H9 (cell line): Measurements from ENCODE around the gene MRAP. TPM values are rescaled to one million over a fixed set of nuclear protein-coding genes. Genes with fewer than 3 reads are reported as not detected.

Source experiments
- DNase-seq: peaks from one replicate; pipeline ENCODE4 v3.0.0-alpha.2; 2017
- H2AFZ ChIP-seq: one replicate; pipeline ENCODE4 v1.6.1; 2013; ENCODE audit warnings: mild to moderate bottlenecking, low read length, control low read depth, moderate library complexity
- H2AK5ac ChIP-seq: 2 replicates; pipeline ENCODE4 v1.6.1; 2013; ENCODE audit warnings: low read length, control low read depth, mixed read lengths; ENCODE audit not compliant: insufficient read length
- H2BK120ac ChIP-seq: one replicate; pipeline ENCODE4 v1.6.1; 2013; ENCODE audit warnings: low read depth, mild to moderate bottlenecking, low read length, control low read depth, inconsistent platforms; ENCODE audit not compliant: poor library complexity, severe bottlenecking
- H2BK12ac ChIP-seq: 2 replicates; pipeline ENCODE4 v1.6.1; 2013; ENCODE audit warnings: low read length, control low read depth, mixed read lengths, low read depth; ENCODE audit not compliant: insufficient read length
- H2BK15ac ChIP-seq: 2 replicates; pipeline ENCODE4 v1.6.1; 2013; ENCODE audit warnings: low read depth, low read length, control low read depth
- H2BK20ac ChIP-seq: one replicate; pipeline ENCODE4 v1.6.1; 2013; ENCODE audit warnings: low read depth, mild to moderate bottlenecking, low read length, control low read depth, inconsistent platforms; ENCODE audit not compliant: poor library complexity, severe bottlenecking
- H2BK5ac ChIP-seq: 2 replicates; pipeline ENCODE4 v1.6.1; 2013; ENCODE audit warnings: low read length, control low read depth, mixed read lengths; ENCODE audit not compliant: insufficient read length
- H3K14ac ChIP-seq: 2 replicates; pipeline ENCODE4 v1.6.1; 2013; ENCODE audit warnings: low read length, control low read depth; ENCODE audit not compliant: insufficient read depth
- H3K18ac ChIP-seq: 2 replicates; pipeline ENCODE4 v1.6.1; 2013; ENCODE audit warnings: low read depth, mild to moderate bottlenecking, mixed read lengths, low read length, control low read depth; ENCODE audit not compliant: insufficient read length
- H3K23ac ChIP-seq: 2 replicates; pipeline ENCODE4 v1.6.1; 2013; ENCODE audit warnings: low read length, control low read depth, mixed read lengths, low read depth; ENCODE audit not compliant: insufficient read length
- H3K23me2 ChIP-seq: 2 replicates; pipeline ENCODE4 v1.6.1; 2013; ENCODE audit warnings: low read depth, mild to moderate bottlenecking, mixed read lengths, low read length, control low read depth; ENCODE audit not compliant: insufficient read length, poor library complexity, severe bottlenecking
- H3K27ac ChIP-seq: 2 replicates; pipeline ENCODE4 v1.5.1; 2013; ENCODE audit warnings: low read length, control low read depth, mixed read lengths, low read depth; ENCODE audit not compliant: insufficient read length
- H3K27me3 ChIP-seq: 2 replicates; pipeline ENCODE4 v1.6.1; 2013; ENCODE audit warnings: low read length, control low read depth, inconsistent platforms; ENCODE audit not compliant: insufficient read depth
- H3K4ac ChIP-seq: 2 replicates; pipeline ENCODE4 v1.6.1; 2013; ENCODE audit warnings: low read depth, mild to moderate bottlenecking, control low read depth, inconsistent platforms, low read length, moderate library complexity
- H3K4me1 ChIP-seq: 2 replicates; pipeline ENCODE4 v1.6.1; 2013; ENCODE audit warnings: low read length, control low read depth, inconsistent platforms; ENCODE audit not compliant: insufficient read depth
- H3K4me2 ChIP-seq: 2 replicates; pipeline ENCODE4 v1.6.1; 2013; ENCODE audit warnings: low read length, control low read depth, mixed read lengths; ENCODE audit not compliant: insufficient read length, insufficient read depth
- H3K56ac ChIP-seq: 2 replicates; pipeline ENCODE4 v1.6.1; 2013; ENCODE audit warnings: low read depth, mild to moderate bottlenecking, mixed read lengths, low read length, control low read depth; ENCODE audit not compliant: insufficient read length
- H3K79me1 ChIP-seq: 2 replicates; pipeline ENCODE4 v1.6.1; 2013; ENCODE audit warnings: low read depth, mild to moderate bottlenecking, moderate library complexity, low read length, control low read depth, inconsistent platforms; ENCODE audit not compliant: insufficient read depth, poor library complexity, severe bottlenecking
- H3K79me2 ChIP-seq: 2 replicates; pipeline ENCODE4 v1.6.1; 2013; ENCODE audit warnings: low read length, control low read depth, inconsistent platforms; ENCODE audit not compliant: insufficient read depth
- H3K9ac ChIP-seq: 2 replicates; pipeline ENCODE4 v1.6.1; 2013; ENCODE audit warnings: low read length, control low read depth, mixed read lengths; ENCODE audit not compliant: insufficient read length; ENCODE audit errors: extremely low read depth
- H3K9me3 ChIP-seq: one replicate; pipeline ENCODE4 v1.6.1; 2013; ENCODE audit warnings: low read depth, low read length, inconsistent platforms; ENCODE audit not compliant: control insufficient read depth
- H3T11ph ChIP-seq: one replicate; pipeline ENCODE4 v1.6.1; 2013; ENCODE audit warnings: mild to moderate bottlenecking, low read length, control low read depth, inconsistent platforms
- H4K20me1 ChIP-seq: one replicate; pipeline ENCODE4 v1.6.1; 2013; ENCODE audit not compliant: control insufficient read depth, insufficient read length, insufficient read depth
- H4K5ac ChIP-seq: 2 replicates; pipeline ENCODE4 v1.6.1; 2013; ENCODE audit warnings: low read depth, mild to moderate bottlenecking, mixed read lengths, low read length, control low read depth; ENCODE audit not compliant: insufficient read length
- H4K8ac ChIP-seq: replicated peaks from 2 replicates; pipeline ENCODE4 v1.6.1; 2013; ENCODE audit warnings: low read length, control low read depth, mixed read lengths, low read depth; ENCODE audit not compliant: insufficient read length
- H4K91ac ChIP-seq: 2 replicates; pipeline ENCODE4 v1.6.1; 2013; ENCODE audit warnings: low read depth, mild to moderate bottlenecking, moderate library complexity, mixed read lengths, low read length, control low read depth; ENCODE audit not compliant: insufficient read length
- H3K27ac Mint-ChIP-seq, 3 experiments: 2 replicates in 2 of 3; 3 replicates in 1 of 3; pipeline ENCODE4 v1.8.0; 2020 to 2021; ENCODE audit warnings: mixed read lengths in 3 of 3, mild to moderate bottlenecking in 1 of 3, moderate library complexity in 1 of 3
- H3K27me3 Mint-ChIP-seq: 2 replicates; pipeline ENCODE4 v1.8.0; 2021; ENCODE audit warnings: low read depth, mild to moderate bottlenecking, moderate library complexity, mixed read lengths
- H3K36me3 Mint-ChIP-seq, 3 experiments: 2 replicates in 2 of 3; 3 replicates in 1 of 3; pipeline ENCODE4 v1.8.0; 2020 to 2021; ENCODE audit warnings: low read depth in 3 of 3, mixed read lengths in 3 of 3; ENCODE audit not compliant: insufficient read depth in 1 of 3
- H3K4me1 Mint-ChIP-seq, 2 experiments: 2 replicates each; pipeline ENCODE4 v1.8.0; 2020; ENCODE audit warnings: mixed read lengths in 2 of 2
- H3K4me3 Mint-ChIP-seq, 2 experiments: 2 replicates in 1 of 2; 3 replicates in 1 of 2; pipeline ENCODE4 v1.8.0; 2020 to 2021; ENCODE audit warnings: mild to moderate bottlenecking in 2 of 2, mixed read lengths in 2 of 2, moderate library complexity in 1 of 2
- H3K9me3 Mint-ChIP-seq, 2 experiments: 2 replicates in 1 of 2; 3 replicates in 1 of 2; pipeline ENCODE4 v1.8.0; 2020; ENCODE audit warnings: mild to moderate bottlenecking in 2 of 2, mixed read lengths in 2 of 2, moderate library complexity in 1 of 2
- total RNA-seq: library from RNA; stranded (reverse); gene quantifications from 2 replicates; pipeline ENCODE4 v1.2.1, GENCODE V29; 2021
- TF ChIP-seq, protein P1 (sequence below): fragments of 200-600 bp; sonication (generic); conservative IDR thresholded peaks from 3 replicates; pipeline ENCODE4 v1.8.0; 2021; ENCODE audit warnings: antibody characterized with exemption, mild to moderate bottlenecking

MRAP gene
- total RNA-seq, 1 experiment from 2014 or later, result not detected

DNA sequence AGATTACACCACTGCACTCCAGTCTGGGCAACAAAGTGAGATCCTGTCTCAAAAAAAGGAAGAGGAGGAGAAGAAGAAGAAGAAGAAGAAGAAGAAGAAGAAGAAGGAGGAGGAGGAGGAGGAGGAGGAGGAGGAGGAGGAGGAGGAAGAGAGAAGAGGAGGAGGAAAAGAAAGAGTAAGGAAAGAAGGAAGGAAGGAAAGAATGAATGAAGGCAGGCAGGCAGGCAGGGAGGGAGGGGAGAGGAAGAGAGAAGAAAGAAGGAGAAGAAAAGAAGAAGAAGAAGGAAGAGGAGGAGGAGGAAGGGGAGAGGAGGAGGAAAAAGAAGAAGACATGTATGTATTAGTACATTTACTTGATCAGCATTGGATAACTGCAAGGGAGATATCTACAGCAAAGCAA, 46.5 kb upstream of the MRAP start:
- Histone ChIP-seq H3T11ph (no peak overlapping the region), H3K79me1 (no peaks in the 10 kb centered on the region), H2BK120ac (no peak overlapping the region), H2BK15ac (no peak overlapping the region), H4K91ac (no peak overlapping the region), H3K9me3 (no peaks in the 10 kb centered on the region), H2AFZ (no peak overlapping the region), H3K4me2 (no peak overlapping the region), H2BK12ac (no peak overlapping the region), H3K14ac (no peak overlapping the region), H3K56ac (no peak overlapping the region), H3K9ac (no peak overlapping the region), H4K8ac (no peak overlapping the region), H2AK5ac (no peak overlapping the region), H4K20me1 (no peaks in the 10 kb centered on the region), H3K27me3 (no peaks in the 10 kb centered on the region), H3K18ac (no peak overlapping the region), H2BK20ac (no peak overlapping the region), H3K23me2 (no peaks in the 10 kb centered on the region), H3K4ac (no peak overlapping the region), H4K5ac (no peak overlapping the region), H3K27ac (no peak overlapping the region), H3K4me1 (no peaks in the 10 kb centered on the region), H3K23ac (no peak overlapping the region), H2BK5ac (no peak overlapping the region), H3K79me2 (no peaks in the 10 kb centered on the region)
- H3K27ac Mint-ChIP-seq, result no peak overlapping the region
- H3K36me3 Mint-ChIP-seq, result no peaks in the 10 kb centered on the region
- TF ChIP-seq, protein P1, sequence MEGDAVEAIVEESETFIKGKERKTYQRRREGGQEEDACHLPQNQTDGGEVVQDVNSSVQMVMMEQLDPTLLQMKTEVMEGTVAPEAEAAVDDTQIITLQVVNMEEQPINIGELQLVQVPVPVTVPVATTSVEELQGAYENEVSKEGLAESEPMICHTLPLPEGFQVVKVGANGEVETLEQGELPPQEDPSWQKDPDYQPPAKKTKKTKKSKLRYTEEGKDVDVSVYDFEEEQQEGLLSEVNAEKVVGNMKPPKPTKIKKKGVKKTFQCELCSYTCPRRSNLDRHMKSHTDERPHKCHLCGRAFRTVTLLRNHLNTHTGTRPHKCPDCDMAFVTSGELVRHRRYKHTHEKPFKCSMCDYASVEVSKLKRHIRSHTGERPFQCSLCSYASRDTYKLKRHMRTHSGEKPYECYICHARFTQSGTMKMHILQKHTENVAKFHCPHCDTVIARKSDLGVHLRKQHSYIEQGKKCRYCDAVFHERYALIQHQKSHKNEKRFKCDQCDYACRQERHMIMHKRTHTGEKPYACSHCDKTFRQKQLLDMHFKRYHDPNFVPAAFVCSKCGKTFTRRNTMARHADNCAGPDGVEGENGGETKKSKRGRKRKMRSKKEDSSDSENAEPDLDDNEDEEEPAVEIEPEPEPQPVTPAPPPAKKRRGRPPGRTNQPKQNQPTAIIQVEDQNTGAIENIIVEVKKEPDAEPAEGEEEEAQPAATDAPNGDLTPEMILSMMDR, result no peak
- no peak for DNase-seq
- H3K27me3 Mint-ChIP-seq, result peaks cover 3% of the 10 kb centered on the region; the same call in 1 of the 2 replicates
- no peaks in the 10 kb centered on the region for H3K9me3 Mint-ChIP-seq
- peaks cover 9 to 12% of the 10 kb centered on the region in 2 experiments for H3K4me1 Mint-ChIP-seq
- no peak overlapping the region for H3K4me3 Mint-ChIP-seq
